ENCODE measurements around the gene PACS1.

DNA sequence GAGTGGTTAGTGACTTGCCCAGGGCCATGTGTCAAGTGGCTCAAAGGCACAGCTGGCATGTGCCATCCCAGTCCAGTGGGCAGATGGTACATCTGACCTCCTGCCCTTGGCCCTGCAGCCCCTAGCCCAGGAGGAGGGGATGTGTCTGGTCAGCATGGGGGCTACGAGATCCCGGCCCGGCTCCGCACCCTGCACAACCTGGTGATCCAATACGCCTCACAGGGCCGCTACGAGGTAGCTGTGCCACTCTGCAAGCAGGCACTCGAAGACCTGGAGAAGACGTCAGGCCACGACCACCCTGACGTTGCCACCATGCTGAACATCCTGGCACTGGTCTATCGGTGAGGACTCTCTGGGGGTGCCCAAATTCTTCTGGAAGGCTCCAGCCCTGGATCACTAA, 192.6 kb downstream of the PACS1 start:
- TF ChIP-seq CTCF (optimal IDR thresholded peaks at IDR 0.05 in 1 of 3, IDR thresholded peaks at IDR 0.05 in 1 of 3, conservative IDR thresholded peaks at IDR 0.05 in 1 of 3; ENCODE audit: extremely low read depth in 1 of 3, insufficient read depth in 2 of 3, low read length in 3 of 3) (no peak), EZH2 (IDR thresholded peaks at IDR 0.05; ENCODE audit: low read length) (no peak)
